Astrocyte of the spinal cord (primary cell): ENCODE measurements around the gene SLC10A2.
"Not testable (repeated sequence)": the region's sequence is repeated elsewhere in the genome, so short reads cannot be mapped to it uniquely, and the experiment has no call there.

Experiments
- DNase-seq: peaks from one replicate; pipeline ENCODE4 v3.0.0; 2011; ENCODE audit warnings: low read depth, low spot score
- H3K4me3 ChIP-seq: 2 replicates; pipeline ENCODE4 v1.5.1; 2011; ENCODE audit warnings: low read depth, mild to moderate bottlenecking, low read length, moderate library complexity
- CTCF ChIP-seq: IDR thresholded peaks from 2 replicates; pipeline ENCODE4 v1.5.1; 2012; ENCODE audit warnings: low read depth, mild to moderate bottlenecking, low read length, inconsistent platforms
- in situ Hi-C: cut with HindIII; loops from 2 replicates; pipeline ENCODE4 v1.10.0; 2017; ENCODE audit warnings: low sequenced_read_pairs

SLC10A2 gene

GRCh38 chr13:103100830-103101229 is 34.6 kb upstream of the SLC10A2 start:
- H3K4me3 ChIP-seq: no peak overlapping the region
- in situ Hi-C loops: no loop called here
- no peak for TF ChIP-seq CTCF
- DNase-seq: no peak

- H3K4me3 ChIP-seq: no peak overlapping the region
- no peak for TF ChIP-seq CTCF
- no peak for DNase-seq
- in situ Hi-C loops: no loop called here
Observed at GRCh38 chr13:103099722-103100293, 33.6 kb upstream of the SLC10A2 start.

- no peak for TF ChIP-seq CTCF
- H3K4me3 ChIP-seq: no peak overlapping the region
- no peak for DNase-seq
- in situ Hi-C loops: no loop called here
Observed at GRCh38 chr13:103098535-103098934, 32.3 kb upstream of the SLC10A2 start.

- in situ Hi-C loops: no loop called here
- no peak overlapping the region for H3K4me3 ChIP-seq
- no peak for DNase-seq
- TF ChIP-seq CTCF: no peak
Observed at GRCh38 chr13:103097366-103097928, 31.2 kb upstream of the SLC10A2 start.

- in situ Hi-C loops, DNase-seq, H3K4me3 ChIP-seq: not testable (repeated sequence)
Observed at GRCh38 chr13:103093649-103094048, 27.4 kb upstream of the SLC10A2 start.

- in situ Hi-C loops: no loop called here
Observed at GRCh38 chr13:103087275-103087674, 21.1 kb upstream of the SLC10A2 start.

More at GRCh38 chr13:103087275-103087674, 21.1 kb upstream of the SLC10A2 start:
- TF ChIP-seq CTCF: no peak
- H3K4me3 ChIP-seq: no peak overlapping the region
- no peak for DNase-seq
